Cardiac muscle cell (in vitro differentiated cells and primary cell): ENCODE results near the gene CFAP92. TPM values are rescaled to one million over a fixed set of nuclear protein-coding genes. Genes with fewer than 3 reads are reported as not detected.
A peak's percentile ranks its signal among the peaks of the same experiment; 100 is the strongest.
"Not testable (repeated sequence)": the region's sequence is repeated elsewhere in the genome, so short reads cannot be mapped to it uniquely, and the experiment has no call there.

ENCODE experiments used
- DNase-seq, 2 donors: peaks; one replicate each; pipeline versions ENCODE4 v3.0.0 to v3.0.0-alpha.2; 2010 to 2017; ENCODE audit warnings: low read depth in 1 of 2, low spot score in 1 of 2
- H3K27ac ChIP-seq: fragments of 200-600 bp; sonication (generic); 2 replicates; pipeline ENCODE4 v1.5.1; 2016
- H3K27me3 ChIP-seq: fragments of 200-600 bp; sonication (generic); 2 replicates; pipeline ENCODE4 v1.6.0; 2016; ENCODE audit warnings: control low read depth
- H3K36me3 ChIP-seq: fragments of 200-600 bp; sonication (generic); 2 replicates; pipeline ENCODE4 v1.5.1; 2016; ENCODE audit warnings: control low read depth
- H3K4me1 ChIP-seq: fragments of 200-600 bp; sonication (generic); 2 replicates; pipeline ENCODE4 v1.8.1; 2017; ENCODE audit warnings: low read depth, mild to moderate bottlenecking, mixed run types
- H3K4me3 ChIP-seq: fragments of 200-600 bp; sonication (generic); 2 replicates; pipeline ENCODE4 v1.5.1; 2016; ENCODE audit warnings: mild to moderate bottlenecking
- H3K9me3 ChIP-seq: fragments of 200-600 bp; sonication (generic); 2 replicates; pipeline ENCODE4 v1.5.1; 2017; ENCODE audit warnings: low read depth, mild to moderate bottlenecking, control low read depth
- polyA plus RNA-seq: library from polyadenylated mRNA; unstranded; fragments of >200 nt; fragmentation: Nextera tagmentation; extraction: Ambion mirVana; gene quantifications from 2 replicates; pipeline ENCODE4 v1.2.1, GENCODE V29; 2016
- total RNA-seq: library from RNA; depleted of rRNA; stranded (reverse); fragments of >200 nt; gene quantifications from 2 replicates; pipeline ENCODE4 v1.2.3, GENCODE V29; 2016
- TF ChIP-seq, protein P1 (sequence below): IDR thresholded peaks from 2 replicates; pipeline ENCODE4 v1.5.1; 2012; ENCODE audit warnings: low read depth, mild to moderate bottlenecking, low read length

CFAP92 gene
- total and polyA plus RNA-seq, 2 experiments from 2014 or later: 0.60 to 0.95 TPM

DNA sequence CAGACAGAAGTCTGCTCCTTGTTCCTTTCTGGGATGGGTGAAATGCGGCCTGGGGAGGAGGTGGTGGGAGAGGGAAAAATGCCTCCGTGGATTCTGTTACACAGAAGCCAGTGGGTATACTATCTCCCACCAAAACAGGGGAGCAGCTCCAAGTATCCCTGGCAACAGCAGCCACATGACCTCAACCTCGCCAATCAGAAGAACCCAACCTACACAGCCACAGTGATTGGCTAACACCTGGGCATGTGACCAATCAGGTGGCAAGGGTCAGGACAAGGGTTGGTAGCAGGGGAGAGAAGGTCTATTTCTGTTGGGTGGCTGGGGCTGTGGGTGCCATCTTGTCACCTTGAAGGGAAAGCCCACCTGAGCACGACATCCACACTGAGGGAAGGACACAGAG, 123.5 kb downstream of the CFAP92 start:
- TF ChIP-seq, protein P1, sequence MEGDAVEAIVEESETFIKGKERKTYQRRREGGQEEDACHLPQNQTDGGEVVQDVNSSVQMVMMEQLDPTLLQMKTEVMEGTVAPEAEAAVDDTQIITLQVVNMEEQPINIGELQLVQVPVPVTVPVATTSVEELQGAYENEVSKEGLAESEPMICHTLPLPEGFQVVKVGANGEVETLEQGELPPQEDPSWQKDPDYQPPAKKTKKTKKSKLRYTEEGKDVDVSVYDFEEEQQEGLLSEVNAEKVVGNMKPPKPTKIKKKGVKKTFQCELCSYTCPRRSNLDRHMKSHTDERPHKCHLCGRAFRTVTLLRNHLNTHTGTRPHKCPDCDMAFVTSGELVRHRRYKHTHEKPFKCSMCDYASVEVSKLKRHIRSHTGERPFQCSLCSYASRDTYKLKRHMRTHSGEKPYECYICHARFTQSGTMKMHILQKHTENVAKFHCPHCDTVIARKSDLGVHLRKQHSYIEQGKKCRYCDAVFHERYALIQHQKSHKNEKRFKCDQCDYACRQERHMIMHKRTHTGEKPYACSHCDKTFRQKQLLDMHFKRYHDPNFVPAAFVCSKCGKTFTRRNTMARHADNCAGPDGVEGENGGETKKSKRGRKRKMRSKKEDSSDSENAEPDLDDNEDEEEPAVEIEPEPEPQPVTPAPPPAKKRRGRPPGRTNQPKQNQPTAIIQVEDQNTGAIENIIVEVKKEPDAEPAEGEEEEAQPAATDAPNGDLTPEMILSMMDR: no peak
- Histone ChIP-seq H3K4me3 (no peak overlapping the region), H3K4me1 (no peaks in the 10 kb centered on the region), H3K36me3 (no peaks in the 10 kb centered on the region), H3K27me3 (no peaks in the 10 kb centered on the region), H3K9me3 (no peaks in the 10 kb centered on the region), H3K27ac (no peak overlapping the region)
- no peak for DNase-seq

DNA sequence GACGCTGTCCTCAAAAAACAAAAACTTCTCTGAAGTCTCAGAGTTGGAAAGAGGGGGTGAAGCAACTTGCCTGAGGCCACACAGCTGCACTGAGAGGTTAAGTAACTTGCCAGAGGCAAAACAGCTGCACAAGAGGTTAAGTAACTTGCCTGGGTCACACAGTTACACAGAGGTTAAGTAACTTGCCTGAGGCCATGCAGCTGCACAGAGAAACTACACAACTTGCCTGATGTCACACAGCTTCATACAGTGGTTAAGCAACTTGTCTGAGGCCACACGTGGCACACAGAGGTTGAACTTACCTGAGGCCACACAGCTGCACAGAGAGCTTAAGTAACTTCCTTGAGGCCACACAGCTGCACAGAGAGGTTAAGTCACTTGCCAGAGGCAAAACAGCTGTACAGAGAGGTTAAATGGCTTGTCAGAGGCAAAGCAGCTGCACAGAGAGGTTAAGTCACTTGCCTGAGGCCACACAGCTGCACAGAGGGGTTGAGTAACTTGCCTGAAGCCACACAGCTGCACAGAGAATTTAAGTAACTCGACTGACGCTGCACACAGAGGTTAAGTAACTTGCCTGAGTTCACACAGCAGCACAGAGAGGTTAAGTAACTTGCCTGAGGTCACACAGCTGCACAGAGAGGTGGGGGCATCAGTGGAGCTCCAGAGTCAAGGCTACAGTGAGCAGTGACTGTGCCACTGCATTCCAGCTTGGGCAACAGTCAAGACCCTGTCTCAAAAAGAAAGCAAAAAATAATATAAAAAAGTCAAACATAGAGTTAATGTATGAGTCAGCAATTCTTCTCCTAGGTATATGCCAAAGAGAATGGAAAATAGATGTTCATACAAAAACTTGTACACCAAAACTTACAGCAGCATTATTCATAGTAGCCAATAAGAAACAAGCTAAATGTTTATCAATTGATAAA, 126.4 kb downstream of the CFAP92 start:
- Histone ChIP-seq H3K27me3 (no peaks in the 10 kb centered on the region), H3K27ac (no peak overlapping the region), H3K4me1 (no peaks in the 10 kb centered on the region), H3K9me3 (no peaks in the 10 kb centered on the region), H3K4me3 (no peak overlapping the region), H3K36me3 (no peaks in the 10 kb centered on the region)
- TF ChIP-seq, protein P1: no peak
- DNase-seq: no peak

DNA sequence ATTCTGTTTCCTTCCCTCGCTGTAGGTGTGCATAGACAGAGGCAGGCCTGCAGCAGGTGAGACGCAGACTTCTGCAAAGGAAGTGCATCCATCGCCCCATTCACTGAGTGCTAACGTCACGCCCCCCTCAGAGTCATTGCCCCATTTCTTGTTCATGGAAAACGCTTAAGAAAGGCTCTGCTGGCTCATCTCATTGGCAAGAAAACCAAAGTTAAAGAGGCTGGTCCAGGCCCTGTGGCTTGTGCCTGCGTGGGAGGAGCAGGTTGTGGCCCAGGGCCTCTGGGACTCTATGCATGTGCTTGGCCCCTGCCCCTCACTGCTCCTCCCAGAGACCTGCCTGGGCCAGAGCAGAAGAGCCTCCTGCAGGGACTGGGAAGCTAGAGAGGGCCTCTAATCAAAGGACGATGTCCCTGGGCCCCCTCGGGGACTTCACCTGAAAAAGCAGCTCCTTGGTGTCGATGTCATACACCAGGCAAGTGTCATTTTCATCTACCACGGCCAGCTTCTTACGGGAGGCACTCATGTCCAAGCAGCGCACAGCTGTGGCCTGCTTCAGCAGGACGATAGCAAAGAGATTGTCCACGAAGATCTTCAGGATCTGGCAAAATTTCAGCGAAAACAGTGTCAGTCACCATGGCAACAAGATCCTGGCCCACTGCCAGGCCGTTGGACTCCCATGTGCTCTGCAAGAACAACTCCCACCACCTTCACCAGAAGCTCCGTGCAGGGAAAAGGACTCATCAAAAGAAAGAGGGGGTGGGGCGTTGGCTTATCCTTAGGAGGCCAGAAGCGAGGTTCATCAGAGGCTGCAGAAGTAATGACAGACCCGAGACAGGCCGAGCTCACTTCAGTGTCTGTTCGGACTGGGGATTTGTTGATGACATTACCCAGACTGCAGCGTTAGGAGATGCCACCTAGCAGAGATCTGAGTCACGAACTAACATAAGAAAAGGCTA, 128.7 kb downstream of the CFAP92 start:
- H3K27ac ChIP-seq, H3K36me3 ChIP-seq, H3K4me3 ChIP-seq, H3K27me3 ChIP-seq, H3K4me1 ChIP-seq, H3K9me3 ChIP-seq: not testable (repeated sequence)
- DNase-seq: peak in 1 of 2 donors; percentile 71

DNA sequence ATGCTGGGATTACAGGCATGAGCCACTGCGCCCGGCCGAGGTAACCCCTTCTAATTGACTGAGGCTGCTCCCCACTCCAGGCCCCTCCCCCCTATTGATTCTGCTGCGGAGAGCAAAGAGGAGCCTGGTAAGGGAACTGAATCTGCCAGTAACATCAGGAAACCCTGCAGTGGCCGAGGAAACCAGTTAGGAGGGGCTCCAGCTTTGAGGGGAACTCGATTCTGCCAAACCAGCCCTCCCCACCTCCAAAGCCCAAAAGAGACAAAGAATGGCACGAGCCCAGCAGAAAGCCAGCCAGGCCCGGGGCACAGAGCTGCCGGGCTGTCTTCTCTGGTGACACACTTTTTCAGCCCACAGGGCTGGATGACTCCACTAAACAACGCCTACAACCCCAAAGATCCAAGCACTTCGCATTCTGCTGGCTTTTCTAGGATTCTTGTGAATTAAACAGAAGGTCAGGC, 129.5 kb downstream of the CFAP92 start:
- H3K27me3 ChIP-seq: no peaks in the 10 kb centered on the region
- no peaks in the 10 kb centered on the region for H3K36me3 ChIP-seq
- no peak overlapping the region for H3K4me3 ChIP-seq
- H3K9me3 ChIP-seq: no peaks in the 10 kb centered on the region
- TF ChIP-seq, protein P1: no peak
- H3K27ac ChIP-seq: no peak overlapping the region
- no peak for DNase-seq
- no peaks in the 10 kb centered on the region for H3K4me1 ChIP-seq

DNA sequence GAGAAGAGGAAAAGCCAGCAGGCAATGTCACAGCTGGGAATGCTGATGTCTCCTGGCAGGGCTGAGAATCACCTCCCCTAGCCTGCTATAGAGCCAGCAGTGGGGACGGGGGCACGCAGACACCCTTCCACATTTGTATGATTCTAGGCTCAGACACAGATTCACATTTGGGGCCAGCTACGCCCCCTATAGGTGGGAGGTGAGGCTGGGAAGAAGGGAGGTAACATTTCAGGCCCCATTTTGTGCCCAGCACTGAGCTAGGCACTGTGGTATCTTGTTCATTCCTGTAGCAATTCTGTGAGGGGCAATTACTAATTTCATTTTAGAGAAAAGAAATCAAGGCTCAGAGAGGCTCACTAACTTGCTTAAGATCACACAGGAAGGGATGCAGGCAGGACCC, 130.3 kb downstream of the CFAP92 start:
- TF ChIP-seq, protein P1: peak; percentile 34
- H3K9me3 ChIP-seq: no peaks in the 10 kb centered on the region
- H3K27me3 ChIP-seq: no peaks in the 10 kb centered on the region
- DNase-seq: no peak
- H3K36me3 ChIP-seq: no peaks in the 10 kb centered on the region
- H3K4me1 ChIP-seq: no peaks in the 10 kb centered on the region
- no peak overlapping the region for H3K27ac ChIP-seq
- no peak overlapping the region for H3K4me3 ChIP-seq
